Cortex of kidney (tissue), 1 donor: ENCODE measurements around the gene TMEM132A.

ENCODE experiments used
- DNase-seq: peaks from one replicate; lab custom pipeline; 2025; lab: John Stamatoyannopoulos, UW

Gene TMEM132A

GRCh38 chr11:60921777-60922335 is 2.4 kb upstream of the TMEM132A start:
- DNase-seq = no peak

DNA sequence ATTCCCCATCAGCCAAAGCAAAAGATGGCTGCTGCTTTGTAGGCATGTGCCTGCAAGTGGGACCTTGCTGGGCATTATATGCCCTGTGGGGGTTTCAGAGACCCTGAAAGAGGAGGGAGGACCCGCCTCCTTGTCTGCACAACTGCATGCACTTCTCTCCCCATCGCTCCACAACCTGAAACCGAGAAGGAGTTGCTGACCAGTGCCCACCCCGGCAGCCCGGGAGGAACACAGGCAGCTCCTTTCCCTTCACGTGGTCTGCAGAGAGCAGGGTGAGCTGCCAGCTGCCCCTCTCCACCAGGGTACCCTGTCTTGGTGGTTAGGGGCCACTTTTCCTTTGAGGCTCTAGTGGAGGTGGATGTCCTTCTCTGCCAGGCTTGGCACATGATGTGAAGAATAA is 1.4 kb upstream of the TMEM132A start:
- no peak for DNase-seq

DNA sequence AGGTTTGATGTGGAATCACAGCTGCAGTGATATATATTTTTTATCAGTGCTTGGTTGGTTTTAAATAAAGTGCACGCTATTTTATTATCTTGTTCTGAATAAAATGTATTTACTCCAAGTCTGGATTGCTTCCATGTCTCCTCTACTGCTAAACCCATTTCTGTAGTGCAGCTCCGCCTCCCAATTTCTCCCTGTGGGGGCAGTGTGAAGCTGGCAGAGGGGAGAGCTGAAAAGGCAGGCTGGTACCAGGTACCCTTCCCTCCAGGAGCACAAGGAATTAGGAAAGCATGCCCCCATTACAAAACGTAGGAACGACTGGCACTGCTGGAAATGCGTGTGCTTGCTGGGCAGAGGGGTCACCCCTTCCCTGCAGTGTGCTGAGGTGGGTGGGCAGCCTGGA is 934 bp upstream of the TMEM132A start:
- DNase-seq = no peak

DNA sequence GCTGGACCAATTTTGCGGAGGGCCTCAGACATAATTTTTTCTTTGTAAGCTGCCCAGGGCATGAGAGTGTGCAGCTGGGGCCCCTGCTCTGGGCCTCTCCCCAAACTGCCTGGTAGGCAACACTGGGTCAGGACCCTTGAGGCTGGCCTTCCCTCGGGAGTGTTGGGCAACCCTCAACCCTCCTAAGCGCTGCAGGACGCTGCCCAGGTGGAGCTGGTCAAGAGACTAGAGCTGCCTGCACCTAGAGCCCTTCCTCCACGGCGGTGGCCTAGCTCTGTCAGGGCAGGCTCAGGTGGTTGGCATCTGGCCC is 505 bp upstream of the TMEM132A start:
- no peak for DNase-seq

GRCh38 chr11:60924906-60925853 is 920 bp downstream of the TMEM132A start:
- no peak for DNase-seq

DNA sequence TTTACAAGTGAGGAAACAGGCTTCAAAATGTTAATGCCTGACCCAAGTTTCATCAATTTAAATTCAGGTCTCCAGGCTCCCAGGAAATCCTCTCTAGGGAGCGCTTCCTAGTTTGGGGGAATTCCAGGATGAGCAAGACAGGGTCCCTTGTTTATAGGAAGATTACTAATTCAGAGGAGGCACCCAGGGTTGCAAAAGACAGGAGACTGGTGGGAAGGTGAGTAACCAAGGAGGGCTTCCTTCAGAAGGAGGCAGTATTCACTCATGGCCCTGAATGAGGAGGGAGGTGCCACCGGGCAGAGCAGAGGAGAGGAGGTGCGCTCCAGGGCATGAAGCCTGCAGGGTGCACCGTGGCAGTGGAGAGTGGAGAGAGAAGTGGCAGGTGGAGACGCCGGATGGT is 1.6 kb downstream of the TMEM132A start:
- no peak for DNase-seq

DNA sequence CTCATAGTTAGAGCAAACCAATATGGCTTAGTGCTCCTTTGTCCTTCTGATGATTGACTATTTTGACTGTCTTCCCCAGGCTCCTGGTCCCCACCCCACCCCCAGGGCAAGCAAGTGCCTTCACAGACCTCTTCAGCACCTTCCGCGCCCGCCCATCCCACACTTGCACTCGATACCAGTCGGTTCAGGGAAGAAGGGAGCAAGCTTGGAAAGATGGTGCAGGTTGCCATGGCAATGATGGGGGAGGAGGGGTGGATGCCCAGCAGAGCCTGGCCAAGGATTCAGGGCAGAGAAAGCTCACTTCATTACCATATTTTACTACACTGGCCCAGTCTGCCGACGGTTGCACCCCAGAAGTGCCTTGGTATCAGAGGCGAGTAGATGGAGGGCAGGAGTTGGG is 2.2 kb downstream of the TMEM132A start:
- no peak for DNase-seq

DNA sequence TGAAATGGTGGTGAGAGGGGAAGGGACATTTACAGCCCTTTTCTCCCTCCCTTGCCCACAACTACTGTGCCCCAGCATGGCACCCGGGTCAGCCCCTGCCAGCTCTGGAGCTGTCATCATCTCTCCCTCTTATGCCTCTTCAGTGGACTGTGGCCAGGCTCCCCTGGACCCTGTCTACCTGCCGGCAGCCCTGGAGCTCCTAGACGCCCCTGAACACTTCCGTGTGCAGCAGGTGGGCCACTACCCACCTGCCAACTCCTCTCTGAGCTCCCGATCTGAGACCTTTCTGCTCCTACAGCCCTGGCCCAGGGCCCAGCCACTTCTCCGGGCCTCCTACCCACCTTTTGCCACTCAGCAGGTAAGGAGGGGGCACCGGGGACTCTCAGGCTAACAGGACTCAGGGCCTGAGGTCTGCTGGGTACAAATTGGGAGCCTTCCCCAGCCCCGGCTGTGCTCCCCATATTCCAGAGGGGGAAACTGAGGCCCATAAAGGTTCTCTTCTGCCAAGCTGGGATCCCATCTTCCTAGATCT is 2.9 kb downstream of the TMEM132A start:
- no peak for DNase-seq

- no peak for DNase-seq
Observed at GRCh38 chr11:60927600-60927999, 3.3 kb downstream of the TMEM132A start.

- DNase-seq = no peak
Observed at GRCh38 chr11:60928563-60929001, 4.3 kb downstream of the TMEM132A start.

DNA sequence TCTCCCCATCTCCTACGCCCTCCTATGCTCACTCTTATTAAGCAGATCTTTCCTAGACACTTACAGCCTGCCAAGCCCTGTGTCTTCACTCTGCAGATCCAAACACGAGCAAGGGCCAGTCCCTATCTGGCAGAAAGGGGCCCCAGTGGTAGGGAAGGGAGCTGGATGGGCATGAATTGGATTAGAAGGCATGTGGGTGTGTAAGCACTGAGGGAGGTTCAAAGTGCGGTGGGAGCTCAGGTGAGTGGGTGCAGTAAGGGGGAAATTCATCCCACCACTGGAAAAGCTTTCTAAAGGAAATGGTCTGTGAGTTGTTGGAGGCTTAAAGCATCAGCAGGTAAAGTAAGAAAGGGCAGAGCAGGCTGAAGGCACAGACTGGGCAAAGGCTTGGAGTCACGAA is 5.5 kb downstream of the TMEM132A start:
- DNase-seq = no peak

GRCh38 chr11:60930394-60930793 is 6.1 kb downstream of the TMEM132A start:
- DNase-seq = no peak

DNA sequence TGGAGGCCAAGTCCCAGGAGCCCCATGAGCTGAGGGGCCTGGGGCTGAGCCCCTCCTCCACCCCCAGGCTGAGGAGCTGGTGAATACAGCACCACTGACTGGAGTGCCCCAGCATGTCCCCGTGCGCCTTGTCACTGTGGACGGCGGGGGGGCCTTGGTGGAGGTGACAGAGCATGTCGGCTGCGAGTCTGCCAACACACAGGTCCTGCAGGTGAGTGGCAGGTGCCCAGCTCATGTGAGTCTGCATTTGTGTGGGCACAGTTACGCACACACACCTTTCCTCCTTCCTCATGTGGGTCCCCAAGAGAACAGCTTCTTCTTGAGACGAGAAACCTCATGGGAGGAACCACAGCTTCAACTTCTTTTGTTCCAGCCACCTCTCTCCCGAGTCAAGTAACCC is 7.7 kb downstream of the TMEM132A start:
- DNase-seq = no peak

DNA sequence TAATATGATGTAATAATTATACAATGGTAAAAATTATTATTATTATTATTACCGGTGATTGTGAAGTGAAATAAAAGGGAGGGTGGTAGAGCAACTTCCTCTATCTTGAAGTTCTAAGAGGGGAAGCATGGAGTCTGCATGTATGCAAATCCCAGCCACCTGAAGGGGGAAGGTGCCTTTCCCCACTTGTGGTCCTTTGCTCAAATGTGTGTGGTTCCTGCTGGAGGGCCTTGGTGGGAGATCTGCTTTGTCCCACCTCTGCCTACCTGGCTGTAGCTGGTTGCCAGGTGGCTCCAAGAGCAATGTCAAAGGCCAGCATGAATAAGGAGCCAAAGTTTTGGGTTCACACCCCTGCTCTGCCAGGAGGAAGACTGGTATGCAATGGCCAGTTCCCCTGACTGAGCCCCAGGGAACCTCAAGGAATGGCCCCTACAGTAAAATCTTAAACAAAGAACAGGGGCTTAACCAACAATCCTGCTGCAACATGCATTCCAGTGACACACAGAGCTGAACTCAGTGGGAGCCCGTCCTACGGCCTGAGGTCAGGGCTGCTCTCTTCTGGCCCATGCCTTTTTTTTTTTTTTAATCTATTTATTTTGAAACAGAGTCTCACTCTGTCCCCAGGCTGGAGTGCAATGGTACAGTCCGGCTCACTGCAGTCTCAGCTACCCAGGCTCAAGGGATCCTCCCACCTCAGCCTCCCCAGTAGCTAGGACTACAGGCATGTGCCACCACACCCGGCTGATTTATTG is 8.5 kb downstream of the TMEM132A start:
- no peak for DNase-seq

- DNase-seq = no peak
Observed at GRCh38 chr11:60933416-60934123, 9.3 kb downstream of the TMEM132A start.

GRCh38 chr11:60934124-60934789 is 10.0 kb downstream of the TMEM132A start:
- DNase-seq = no peak

GRCh38 chr11:60934790-60935605 is 10.7 kb downstream of the TMEM132A start:
- DNase-seq = no peak

DNA sequence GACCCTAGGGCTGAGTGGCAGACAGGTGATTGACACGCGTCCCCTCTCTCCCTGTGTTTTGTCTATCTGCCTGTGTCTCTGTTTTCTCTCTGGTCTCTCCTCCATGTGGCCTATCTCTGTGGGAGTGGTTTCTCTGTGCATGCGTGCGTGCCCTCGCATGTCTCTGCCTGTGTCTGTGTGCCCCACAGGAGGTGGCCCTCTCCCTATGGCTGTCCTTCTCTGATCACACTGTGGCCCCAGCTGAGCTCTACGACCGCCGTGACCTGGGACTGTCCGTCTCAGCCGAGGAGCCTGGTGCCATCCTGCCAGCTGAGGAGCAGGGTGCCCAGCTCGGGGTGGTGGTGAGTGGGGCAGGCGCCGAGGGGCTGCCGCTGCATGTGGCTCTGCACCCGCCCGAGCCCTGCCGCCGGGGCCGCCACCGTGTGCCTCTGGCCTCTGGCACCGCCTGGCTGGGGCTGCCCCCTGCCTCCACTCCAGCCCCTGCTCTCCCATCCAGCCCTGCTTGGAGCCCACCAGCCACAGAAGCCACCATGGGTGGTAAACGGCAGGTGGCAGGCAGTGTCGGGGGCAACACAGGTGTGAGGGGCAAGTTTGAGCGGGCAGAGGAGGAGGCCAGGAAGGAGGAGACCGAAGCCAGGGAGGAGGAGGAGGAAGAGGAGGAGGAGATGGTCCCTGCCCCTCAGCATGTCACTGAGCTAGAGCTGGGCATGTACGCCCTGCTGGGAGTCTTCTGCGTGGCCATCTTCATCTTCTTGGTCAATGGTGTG is 11.6 kb downstream of the TMEM132A start:
- DNase-seq = no peak

GRCh38 chr11:60936467-60937143 is 12.3 kb downstream of the TMEM132A start:
- DNase-seq = no peak
